Spinal cord (tissue), 10 donors: ENCODE results near the gene SPAG7. TPM values are rescaled to one million over a fixed set of nuclear protein-coding genes. Genes with fewer than 3 reads are reported as not detected.

ENCODE experiments used
- DNase-seq, 6 donors: peaks; one replicate each; pipeline versions ENCODE4 v3.0.0 to v3.0.0-alpha.2; 2013 to 2015; ENCODE audit warnings: low spot score in 6 of 6, low read depth in 4 of 6
- H3K27ac ChIP-seq: one replicate; pipeline ENCODE4 v1.5.1; 2013; ENCODE audit warnings: low read depth, low read length, control low read depth
- H3K27me3 ChIP-seq: one replicate; pipeline ENCODE4 v1.6.1; 2013; ENCODE audit warnings: low read length; ENCODE audit not compliant: control insufficient read depth, insufficient read depth
- H3K36me3 ChIP-seq: one replicate; pipeline ENCODE4 v1.6.1; 2013; ENCODE audit warnings: low read length; ENCODE audit not compliant: control insufficient read depth, insufficient read depth
- H3K4me1 ChIP-seq: one replicate; pipeline ENCODE4 v1.6.1; 2013; ENCODE audit warnings: low read length; ENCODE audit not compliant: control insufficient read depth, insufficient read depth
- H3K4me3 ChIP-seq: one replicate; pipeline ENCODE4 v1.5.1; 2013; ENCODE audit warnings: low read depth, low read length, control low read depth
- H3K9me3 ChIP-seq: one replicate; pipeline ENCODE4 v1.6.1; 2013; ENCODE audit warnings: low read length; ENCODE audit not compliant: control insufficient read depth, insufficient read depth
- WGBS: methylation state at CpG from one replicate; pipeline ENCODE4 v1.1.5; 2013; ENCODE audit warnings: missing lambda C conversion rate; ENCODE audit not compliant: insufficient coverage; 5-methylcytosine and 5-hydroxymethylcytosine counted together
- polyA plus RNA-seq, 2 donors: library from polyadenylated mRNA; unstranded; fragments of 120-200 nt; gene quantifications; one replicate each; pipeline ENCODE4 v1.2.1, GENCODE V29; 2013; ENCODE audit not compliant: insufficient read length in 2 of 2
- total RNA-seq, 2 donors: library from RNA; depleted of rRNA in 1 of 2; stranded (reverse); fragments of 120-200 nt in 1 of 2; fragments of >200 nt in 1 of 2; gene quantifications; one replicate each; pipeline versions ENCODE4 v1.2.3 to v1.2.4, GENCODE V29; 2013 to 2014
- donor health status: healthy.

SPAG7 gene
- total and polyA plus RNA-seq, 4 donors, result 36.8 to 96.6 (median 89.9) TPM

DNA sequence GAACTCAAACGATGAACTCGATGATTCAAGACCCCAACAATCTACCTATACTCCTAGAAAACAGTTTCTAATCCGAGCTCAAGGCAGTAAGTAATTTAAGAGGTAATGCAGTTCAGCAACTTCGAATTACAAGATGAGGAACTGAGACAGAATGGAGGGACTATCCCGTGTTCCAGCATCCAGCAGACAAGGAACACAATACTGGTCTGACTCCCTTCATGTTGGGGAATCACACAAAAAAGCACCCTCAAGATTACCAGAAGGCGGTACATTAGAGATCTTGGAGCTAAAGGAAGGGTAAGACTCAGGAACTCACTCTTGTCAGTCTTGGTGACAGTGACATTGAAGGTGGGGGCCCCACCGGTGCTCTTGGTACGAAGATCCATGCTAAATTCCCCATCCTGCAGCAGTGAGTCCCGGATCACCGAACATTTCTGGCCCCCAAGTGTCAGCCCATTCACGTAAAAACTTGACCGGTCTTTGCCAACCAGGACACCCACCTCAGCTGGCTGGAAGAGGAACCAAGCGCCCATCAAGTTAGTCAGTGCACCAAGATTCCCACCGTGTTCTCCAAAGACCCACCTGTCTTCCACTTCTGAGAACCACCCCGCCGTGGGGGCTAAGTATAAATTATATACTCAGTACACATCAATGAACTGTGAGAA, 21.2 kb downstream of the SPAG7 start:
- peaks cover 44% of the 10 kb centered on the region for H3K36me3 ChIP-seq
- peaks cover 10% of the 10 kb centered on the region for H3K27me3 ChIP-seq
- H3K9me3 ChIP-seq, result no peaks in the 10 kb centered on the region
- WGBS, result 67% methylated on average over 7 of the region's 16 CpGs
- no peak overlapping the region for H3K27ac ChIP-seq
- H3K4me3 ChIP-seq, result no peak overlapping the region
- H3K4me1 ChIP-seq, result peaks cover 32% of the 10 kb centered on the region
- no peak for DNase-seq

GRCh38 chr17:4945944-4946280, 21.7 kb downstream of the SPAG7 start:
- H3K27ac ChIP-seq, result no peak overlapping the region
- no peak for DNase-seq
- no peaks in the 10 kb centered on the region for H3K9me3 ChIP-seq
- peaks cover 34% of the 10 kb centered on the region for H3K4me1 ChIP-seq
- H3K4me3 ChIP-seq, result no peak overlapping the region
- H3K27me3 ChIP-seq, result peaks cover 8% of the 10 kb centered on the region
- WGBS, result no CpG with 5 or more reads among the region's 4 CpGs
- peaks cover 44% of the 10 kb centered on the region for H3K36me3 ChIP-seq

- H3K27ac ChIP-seq, result no peak overlapping the region
Observed at GRCh38 chr17:4945176-4945943, 22.3 kb downstream of the SPAG7 start.

GRCh38 chr17:4944554-4945175, 23.0 kb downstream of the SPAG7 start:
- Histone ChIP-seq H3K9me3 (no peaks in the 10 kb centered on the region), H3K27ac (no peak overlapping the region), H3K36me3 (peaks cover 44% of the 10 kb centered on the region), H3K27me3 (no peaks in the 10 kb centered on the region), H3K4me1 (peaks cover 27% of the 10 kb centered on the region), H3K4me3 (no peak overlapping the region)
- 83% methylated on average over 5 of the region's 8 CpGs for WGBS
- no peak for DNase-seq

More at GRCh38 chr17:4945176-4945943, 22.3 kb downstream of the SPAG7 start:
- no peaks in the 10 kb centered on the region for H3K9me3 ChIP-seq
- H3K4me1 ChIP-seq, result peaks cover 32% of the 10 kb centered on the region
- peaks cover 3% of the 10 kb centered on the region for H3K27me3 ChIP-seq
- WGBS, result 63% methylated on average over 2 of the region's 7 CpGs
- DNase-seq, result no peak
- H3K4me3 ChIP-seq, result no peak overlapping the region
- H3K36me3 ChIP-seq, result peaks cover 44% of the 10 kb centered on the region

DNA sequence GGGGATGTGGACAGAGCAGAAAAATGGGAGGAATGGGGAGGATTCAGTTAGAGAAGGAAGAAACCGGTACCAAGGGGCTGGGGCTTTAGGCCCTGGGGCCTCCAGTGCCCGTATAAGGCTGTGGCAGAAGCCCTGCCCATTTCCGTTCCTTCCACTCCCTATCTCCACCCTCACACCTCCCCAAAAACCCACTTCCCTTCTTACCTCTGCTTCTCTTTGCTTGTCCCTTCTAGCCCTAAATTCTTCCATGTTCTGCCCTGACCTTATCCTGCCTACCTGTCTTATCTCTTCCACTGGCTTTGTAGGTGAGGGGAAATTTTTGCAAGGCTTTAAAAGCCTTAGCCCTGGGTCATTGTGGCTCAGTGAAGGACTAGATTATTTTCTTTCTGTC, 23.5 kb downstream of the SPAG7 start:
- H3K9me3 ChIP-seq, result no peaks in the 10 kb centered on the region
- H3K4me1 ChIP-seq, result peaks cover 31% of the 10 kb centered on the region
- H3K36me3 ChIP-seq, result peaks cover 44% of the 10 kb centered on the region
- H3K27me3 ChIP-seq, result no peaks in the 10 kb centered on the region
- WGBS, result 69% methylated on average over 2 of the region's 3 CpGs
- H3K27ac ChIP-seq, result no peak overlapping the region
- no peak overlapping the region for H3K4me3 ChIP-seq
- no peak for DNase-seq

- no peak overlapping the region for H3K4me3 ChIP-seq
- H3K4me1 ChIP-seq, result peaks cover 44% of the 10 kb centered on the region
- no peak for DNase-seq
- peaks cover 54% of the 10 kb centered on the region for H3K36me3 ChIP-seq
- 90% methylated on average over 4 of the region's 13 CpGs for WGBS
- H3K27me3 ChIP-seq, result no peaks in the 10 kb centered on the region
- no peak overlapping the region for H3K27ac ChIP-seq
- H3K9me3 ChIP-seq, result no peaks in the 10 kb centered on the region
Observed at GRCh38 chr17:4942760-4943508, 24.7 kb downstream of the SPAG7 start.

- Histone ChIP-seq H3K4me1 (peaks cover 39% of the 10 kb centered on the region), H3K27ac (no peak overlapping the region)
- 77% methylated on average over 3 of the region's 4 CpGs for WGBS
Observed at GRCh38 chr17:4941319-4941610, 26.4 kb downstream of the SPAG7 start.

DNA sequence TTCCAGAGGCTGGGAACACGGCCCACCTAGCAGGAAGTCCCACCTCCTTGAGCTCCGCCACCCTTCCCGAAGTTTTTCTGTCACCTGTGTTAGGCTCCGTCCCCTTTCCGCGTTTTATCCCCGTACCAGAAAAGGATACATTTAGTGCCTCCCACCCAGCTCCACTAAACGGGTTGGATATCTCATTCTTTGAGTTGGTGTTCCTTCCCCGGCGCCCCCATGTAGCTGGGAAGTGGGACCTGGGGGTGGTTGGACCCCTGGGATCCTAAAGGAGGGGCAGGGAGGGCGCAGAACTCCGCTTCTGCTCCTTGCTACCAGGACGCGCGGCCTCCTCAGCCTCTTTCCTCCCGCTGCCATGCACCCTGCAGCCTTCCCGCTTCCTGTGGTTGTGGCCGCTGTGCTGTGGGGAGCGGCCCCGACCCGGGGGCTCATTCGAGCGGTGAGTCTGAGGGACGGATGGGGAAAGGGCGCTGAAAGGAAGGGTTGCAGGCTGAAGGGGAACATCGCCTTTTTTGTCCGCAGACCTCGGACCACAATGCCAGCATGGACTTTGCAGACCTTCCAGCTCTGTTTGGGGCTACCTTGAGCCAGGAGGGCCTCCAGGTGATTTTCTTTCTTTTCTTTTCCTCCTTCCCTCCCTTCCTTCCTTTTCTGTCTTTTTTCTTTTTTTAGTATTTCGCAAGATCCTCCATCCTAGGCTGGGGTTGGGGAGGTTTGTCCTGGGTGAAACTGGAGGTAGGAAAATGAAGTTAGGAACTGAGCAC, 26.9 kb downstream of the SPAG7 start:
- peaks cover 74% of the 10 kb centered on the region for H3K36me3 ChIP-seq
- peak overlapping the region; percentile 93 for H3K4me3 ChIP-seq
- peak overlapping the region; percentile 96 for H3K27ac ChIP-seq
- H3K4me1 ChIP-seq, result peaks cover 38% of the 10 kb centered on the region
- no peak for DNase-seq
- H3K27me3 ChIP-seq, result no peaks in the 10 kb centered on the region
- WGBS, result under 1% methylated on average over 22 of the region's 29 CpGs
- H3K9me3 ChIP-seq, result no peaks in the 10 kb centered on the region

More at GRCh38 chr17:4941319-4941610, 26.4 kb downstream of the SPAG7 start:
- DNase-seq, result no peak
- Histone ChIP-seq H3K27me3 (no peaks in the 10 kb centered on the region), H3K36me3 (peaks cover 71% of the 10 kb centered on the region), H3K9me3 (no peaks in the 10 kb centered on the region), H3K4me3 (peak overlapping the region; percentile 93)
